Mononuclear cell (primary cell): ENCODE measurements around the gene TARS1. TPM values are rescaled to one million over a fixed set of nuclear protein-coding genes. Genes with fewer than 3 reads are reported as not detected.
"Not testable (repeated sequence)": the region's sequence is repeated elsewhere in the genome, so short reads cannot be mapped to it uniquely, and the experiment has no call there.

Experiments
- H3K27me3 ChIP-seq: 2 replicates; pipeline ENCODE4 v1.6.0; 2011; ENCODE audit warnings: low read length, control low read depth; ENCODE audit not compliant: insufficient read depth
- H3K4me1 ChIP-seq: 2 replicates; pipeline ENCODE4 v1.5.1; 2011; ENCODE audit warnings: mild to moderate bottlenecking, low read length, control low read depth; ENCODE audit not compliant: insufficient read depth
- H3K4me3 ChIP-seq: 2 replicates; pipeline ENCODE4 v1.5.1; 2011; ENCODE audit warnings: mild to moderate bottlenecking, low read length, moderate library complexity
- H3K9me3 ChIP-seq: 2 replicates; pipeline ENCODE4 v1.5.1; 2011; ENCODE audit warnings: low read depth, mild to moderate bottlenecking, control low read depth, low read length
- total RNA-seq: library from RNA; depleted of rRNA; stranded (reverse); fragments of >200 nt; gene quantifications from one replicate; pipeline ENCODE4 v1.2.3, GENCODE V29; 2012

TARS1 gene
- total RNA-seq, 1 donor, result 43.7 TPM

DNA sequence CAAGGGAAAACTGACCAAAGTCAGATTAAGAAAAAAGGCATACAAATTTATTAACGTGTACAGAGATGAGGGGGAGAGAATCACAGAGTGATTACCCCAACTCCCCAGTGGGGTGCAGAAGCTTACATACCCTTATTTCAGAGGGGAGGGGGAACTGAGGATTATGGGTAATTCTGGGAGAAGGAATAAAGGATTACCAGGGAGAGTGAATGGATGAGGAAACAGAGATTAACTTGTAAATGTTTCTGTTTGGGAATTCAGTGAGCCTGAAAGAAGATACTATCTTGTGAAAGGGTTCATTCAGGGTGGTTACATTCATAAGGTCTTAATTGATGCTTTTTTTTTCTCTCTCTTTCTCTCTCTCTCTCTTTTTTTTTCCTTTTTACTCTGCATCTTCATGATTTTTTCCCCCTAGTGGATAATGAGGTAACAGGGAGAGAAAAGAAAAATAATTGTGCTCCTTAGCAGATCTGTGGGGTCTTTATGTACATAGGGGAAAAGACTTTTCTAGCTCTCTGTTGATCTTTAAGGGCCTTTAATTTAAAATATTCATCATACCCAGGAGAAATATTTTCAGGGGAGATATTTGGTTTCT lies 49.4 kb downstream of the TARS1 start:
- no peaks in the 10 kb centered on the region for H3K27me3 ChIP-seq
- no peaks in the 10 kb centered on the region for H3K4me1 ChIP-seq
- no peaks in the 10 kb centered on the region for H3K9me3 ChIP-seq
- no peak overlapping the region for H3K4me3 ChIP-seq

- Histone ChIP-seq H3K4me1 (no peaks in the 10 kb centered on the region), H3K9me3 (no peaks in the 10 kb centered on the region), H3K4me3 (no peak overlapping the region), H3K27me3 (no peaks in the 10 kb centered on the region)
These were observed 51.2 kb downstream of the TARS1 start for GRCh38 chr5:33491941-33492340.

GRCh38 chr5:33494466-33494865 lies 53.7 kb downstream of the TARS1 start:
- Histone ChIP-seq H3K27me3 (no peaks in the 10 kb centered on the region), H3K4me3 (no peak overlapping the region), H3K9me3 (no peaks in the 10 kb centered on the region), H3K4me1 (no peaks in the 10 kb centered on the region)

- H3K4me3 ChIP-seq, result no peak overlapping the region
- H3K27me3 ChIP-seq, result no peaks in the 10 kb centered on the region
- H3K9me3 ChIP-seq, result no peaks in the 10 kb centered on the region
- H3K4me1 ChIP-seq, result no peaks in the 10 kb centered on the region
These were observed 60.5 kb downstream of the TARS1 start for GRCh38 chr5:33501260-33501659.

GRCh38 chr5:33501899-33502298 lies 61.1 kb downstream of the TARS1 start:
- Histone ChIP-seq H3K4me3 (no peak overlapping the region), H3K9me3 (no peaks in the 10 kb centered on the region), H3K27me3 (no peaks in the 10 kb centered on the region), H3K4me1 (no peaks in the 10 kb centered on the region)

- Histone ChIP-seq H3K27me3 (no peaks in the 10 kb centered on the region), H3K9me3 (no peaks in the 10 kb centered on the region), H3K4me1 (no peaks in the 10 kb centered on the region), H3K4me3 (no peak overlapping the region)
These were observed 63.8 kb downstream of the TARS1 start for GRCh38 chr5:33504570-33504969.

DNA sequence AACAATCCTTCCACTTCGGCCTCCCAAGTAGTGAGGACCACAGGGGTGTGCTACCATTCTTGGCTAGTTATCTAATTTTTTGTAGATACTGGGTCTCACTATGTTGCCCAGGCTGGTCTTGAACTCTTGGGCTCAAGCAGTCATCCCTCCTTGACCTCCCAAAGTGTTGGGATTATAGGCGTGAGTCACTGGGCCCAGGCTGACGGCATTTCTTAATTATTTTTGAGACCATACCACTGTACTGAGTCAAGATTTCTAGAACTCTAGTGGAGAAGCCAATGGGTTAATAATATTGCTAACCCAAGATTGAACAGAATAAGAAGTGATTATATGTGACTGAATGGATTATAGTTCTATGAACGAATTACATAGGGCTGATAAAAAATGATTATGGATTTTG lies 66.7 kb downstream of the TARS1 start:
- Histone ChIP-seq H3K9me3 (no peaks in the 10 kb centered on the region), H3K27me3 (no peaks in the 10 kb centered on the region), H3K4me1 (no peaks in the 10 kb centered on the region), H3K4me3 (no peak overlapping the region)

DNA sequence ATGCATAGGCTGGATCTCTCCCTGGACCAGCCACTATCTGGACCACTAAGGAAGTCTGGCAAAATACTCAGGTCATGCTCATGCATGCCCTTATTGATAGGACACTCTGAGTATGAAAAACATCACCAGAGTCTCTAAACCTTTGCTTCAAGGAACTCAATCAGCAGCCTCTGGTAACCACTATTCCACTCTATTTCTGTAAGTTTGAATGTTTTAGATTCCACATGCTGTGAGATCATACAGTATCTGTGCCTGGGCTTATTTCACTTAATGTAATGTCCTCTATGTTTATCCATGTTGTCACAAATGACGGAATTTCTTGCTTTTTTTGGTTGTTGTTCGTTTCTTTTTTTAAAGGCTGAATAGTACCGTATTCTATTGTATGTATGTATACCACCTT lies 68.3 kb downstream of the TARS1 start:
- H3K27me3 ChIP-seq, result no peaks in the 10 kb centered on the region
- no peaks in the 10 kb centered on the region for H3K9me3 ChIP-seq
- H3K4me1 ChIP-seq, result no peaks in the 10 kb centered on the region
- no peak overlapping the region for H3K4me3 ChIP-seq

DNA sequence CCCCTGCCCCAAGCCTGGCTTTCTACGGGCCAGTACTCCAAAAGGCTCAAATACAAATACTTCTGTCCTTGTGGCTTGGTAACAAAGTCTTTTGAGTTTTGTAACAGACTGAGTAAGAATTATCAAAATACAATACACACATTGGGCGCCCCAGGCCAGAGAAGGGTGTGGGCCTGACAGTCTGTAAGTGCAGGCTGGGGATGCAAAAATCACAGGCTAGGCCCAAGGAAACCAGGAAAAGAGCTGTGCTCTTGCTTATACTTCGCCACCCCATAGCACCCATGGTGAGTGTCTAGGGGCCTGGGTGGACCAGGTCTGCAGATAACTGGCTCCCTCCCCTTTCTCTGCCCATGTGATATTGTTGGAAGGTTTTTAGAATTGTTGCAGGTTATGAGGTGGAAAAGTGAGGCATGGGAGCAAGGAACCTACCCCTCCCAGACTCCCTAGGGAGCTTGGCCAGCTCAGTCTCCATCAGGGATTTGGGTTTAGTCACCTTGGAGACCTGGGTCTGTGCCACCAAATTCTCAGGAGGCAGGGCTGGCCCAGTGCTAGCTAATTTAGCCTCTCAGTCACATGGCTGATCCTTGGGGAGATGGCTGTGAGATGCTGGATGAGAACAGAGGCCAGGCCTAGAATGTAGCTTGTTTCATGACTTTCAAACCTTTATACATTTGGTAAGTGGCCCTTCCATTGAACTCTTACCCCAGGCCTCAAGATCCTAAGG lies 72.9 kb downstream of the TARS1 start:
- Histone ChIP-seq H3K27me3 (no peaks in the 10 kb centered on the region), H3K9me3 (no peaks in the 10 kb centered on the region), H3K4me1 (no peaks in the 10 kb centered on the region), H3K4me3 (no peak overlapping the region)

DNA sequence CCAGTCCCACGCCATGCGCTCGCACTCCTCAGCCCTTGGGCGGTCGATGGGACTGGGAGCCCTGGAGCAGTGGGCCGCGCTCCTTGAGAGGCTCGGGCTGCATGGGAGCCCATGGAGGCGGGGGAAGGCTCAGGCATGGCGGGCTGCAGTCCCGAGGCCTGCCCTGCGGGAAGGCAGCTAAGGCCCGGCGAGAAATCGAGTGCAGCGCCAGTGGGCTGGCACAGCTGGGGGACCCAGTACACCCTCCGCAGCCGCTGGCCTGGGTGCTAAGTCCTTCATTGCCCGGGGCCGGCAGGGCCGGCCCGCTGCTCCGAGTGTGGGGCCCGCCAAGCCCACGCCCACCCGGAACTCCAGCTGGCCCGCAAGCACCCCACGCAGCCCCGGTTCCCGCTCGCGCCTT lies 74.6 kb downstream of the TARS1 start:
- not testable (repeated sequence) for H3K9me3 ChIP-seq, H3K4me1 ChIP-seq, H3K27me3 ChIP-seq, H3K4me3 ChIP-seq

DNA sequence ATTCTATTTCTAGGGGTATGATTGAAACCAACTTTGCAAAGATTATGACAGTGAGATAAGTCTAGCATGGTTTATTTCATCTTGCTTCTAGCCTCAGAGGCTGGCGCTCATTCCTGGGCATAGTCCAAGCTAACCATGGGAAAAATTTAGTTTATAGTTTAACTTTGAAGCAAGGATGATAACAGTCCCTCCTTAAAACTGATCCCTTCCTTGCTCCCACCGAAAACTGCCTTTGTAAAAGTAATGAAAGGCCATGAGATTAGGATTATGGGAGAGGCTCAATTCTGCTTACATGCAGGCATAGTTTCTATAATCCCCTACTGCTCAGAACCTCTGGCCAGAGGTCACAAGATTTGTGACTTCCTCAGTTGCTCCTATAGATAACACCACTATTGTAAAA lies 75.7 kb downstream of the TARS1 start:
- no peaks in the 10 kb centered on the region for H3K27me3 ChIP-seq
- no peak overlapping the region for H3K4me3 ChIP-seq
- H3K9me3 ChIP-seq, result no peaks in the 10 kb centered on the region
- H3K4me1 ChIP-seq, result no peaks in the 10 kb centered on the region
